ENCODE results near the gene SAPCD2. TPM values are rescaled to one million over a fixed set of nuclear protein-coding genes. Genes with fewer than 3 reads are reported as not detected.
A peak's percentile ranks its signal among the peaks of the same experiment; 100 is the strongest.
"Not testable (repeated sequence)": the region's sequence is repeated elsewhere in the genome, so short reads cannot be mapped to it uniquely, and the experiment has no call there.

SAPCD2 gene
- total RNA-seq, 1 donor from 2014 or later = 0.11 TPM

- intact Hi-C loops (cut with DNase I) = no loop called here
- no peak for DNase-seq (ENCODE audit: low spot score)
These were observed 30.6 kb downstream of the SAPCD2 start for GRCh38 chr9:137039611-137040366.

- no peak for DNase-seq (ENCODE audit: low spot score)
- intact Hi-C loops (cut with DNase I) = no loop called here
These were observed 31.4 kb downstream of the SAPCD2 start for GRCh38 chr9:137038916-137039315.

- intact Hi-C loops (cut with DNase I) = no loop called here
These were observed 32.9 kb downstream of the SAPCD2 start for GRCh38 chr9:137037483-137037882.

GRCh38 chr9:137037035-137037434 lies 33.3 kb downstream of the SAPCD2 start:
- DNase-seq (ENCODE audit: low spot score) = no peak
- intact Hi-C loops (cut with DNase I) = no loop called here

More at GRCh38 chr9:137037483-137037882, 32.9 kb downstream of the SAPCD2 start:
- DNase-seq (ENCODE audit: low spot score) = no peak

GRCh38 chr9:137035937-137036336 lies 34.4 kb downstream of the SAPCD2 start:
- no peak for DNase-seq (ENCODE audit: low spot score)
- intact Hi-C loops (cut with DNase I) = loop anchor here (2.0 kb wide), 1 partner anchor 87 kb away; no protein-coding TSS in a partner anchor

GRCh38 chr9:137035507-137035834 lies 34.9 kb downstream of the SAPCD2 start:
- intact Hi-C loops (cut with DNase I) = loop anchor here (2.0 kb wide), 1 partner anchor 87 kb away; no protein-coding TSS in a partner anchor
- DNase-seq (ENCODE audit: low spot score) = no peak

GRCh38 chr9:137034709-137035506 lies 35.4 kb downstream of the SAPCD2 start:
- DNase-seq (ENCODE audit: low spot score) = peak; percentile 93
- intact Hi-C loops (cut with DNase I) = loop anchor here (2.0 kb wide), 1 partner anchor 86 kb away; no protein-coding TSS in a partner anchor

GRCh38 chr9:137034039-137034708 lies 36.2 kb downstream of the SAPCD2 start:
- DNase-seq (ENCODE audit: low spot score) = no peak
- intact Hi-C loops (cut with DNase I) = loop anchor here (2.0 kb wide), 1 partner anchor 85 kb away; no protein-coding TSS in a partner anchor

- intact Hi-C loops (cut with DNase I); DNase-seq (ENCODE audit: low spot score): not testable (repeated sequence)
These were observed 36.9 kb downstream of the SAPCD2 start for GRCh38 chr9:137033481-137033880.

- peak; percentile 92 for DNase-seq (ENCODE audit: low spot score)
- intact Hi-C loops (cut with DNase I) = no loop called here
These were observed 37.5 kb downstream of the SAPCD2 start for GRCh38 chr9:137032858-137033257.

GRCh38 chr9:137031904-137032640 lies 38.3 kb downstream of the SAPCD2 start, which contains the start of gene FUT7:
TSS of gene FUT7 (minus strand) at chr9:137032088. CDS start at chr9:137031991, 97 bp downstream.
- intact Hi-C loops (cut with DNase I) = no loop called here
- peak; percentile 86 for DNase-seq (ENCODE audit: low spot score)

GRCh38 chr9:137030538-137031527 lies 39.5 kb downstream of the SAPCD2 start:
- intact Hi-C loops (cut with DNase I) = no loop called here
- DNase-seq (ENCODE audit: low spot score) = peak; percentile 92

- intact Hi-C loops (cut with DNase I) = no loop called here
- no peak for DNase-seq (ENCODE audit: low spot score)
These were observed 40.4 kb downstream of the SAPCD2 start for GRCh38 chr9:137030006-137030405.

- DNase-seq (ENCODE audit: low spot score) = peak; percentile 90
- intact Hi-C loops (cut with DNase I) = loop anchor here (2.0 to 5.0 kb wide), 2 partner anchors 187 to 242 kb away; partner anchors contain the start of gene AJM1
These were observed 41.1 kb downstream of the SAPCD2 start for GRCh38 chr9:137029058-137029936.

- intact Hi-C loops (cut with DNase I) = loop anchor here (2.0 to 5.0 kb wide), 2 partner anchors 186 to 242 kb away; partner anchors contain the start of gene AJM1
These were observed 41.9 kb downstream of the SAPCD2 start for GRCh38 chr9:137028263-137029057.

More at GRCh38 chr9:137028263-137029057, 41.9 kb downstream of the SAPCD2 start:
- DNase-seq (ENCODE audit: low spot score) = peak; percentile 88
